ENCODE measurements around the gene CCNY. TPM values are rescaled to one million over a fixed set of nuclear protein-coding genes. Genes with fewer than 3 reads are reported as not detected.

CCNY gene
- total RNA-seq, 2 experiments from 2014 or later, result 37.0 to 55.8 TPM

GRCh38 chr10:35568483-35569015, 232.2 kb downstream of the CCNY start:
- POLR2A ChIA-PET, result no interaction called here

GRCh38 chr10:35569111-35569707, 232.9 kb downstream of the CCNY start:
- POLR2A ChIA-PET, result no interaction called here

More at GRCh38 chr10:35568483-35569015, 232.2 kb downstream of the CCNY start:
- no peaks in the 10 kb centered on the region for H4K20me1 ChIP-seq (ENCODE audit: insufficient read depth, low read length)
- DNase-seq (ENCODE audit: low spot score), result no peak
- no peaks in the 10 kb centered on the region for H3K79me2 ChIP-seq (ENCODE audit: insufficient read depth, low read depth, low read length)
- TF ChIP-seq CTCF (conservative IDR thresholded peaks at IDR 0.05; ENCODE audit: low read length), result no peak
- no peak for TF ChIP-seq EZH2phosphoT487 (IDR thresholded peaks at IDR 0.05; ENCODE audit: borderline replicate concordance, low read depth, low read length)
- CTCF ChIA-PET (ENCODE audit: unreplicated experiment), result no interaction called here
- H3K4me1 ChIP-seq (ENCODE audit: insufficient read depth, low read length, poor library complexity, severe bottlenecking), result peaks cover 18% of the 10 kb centered on the region
- peaks cover 7% of the 10 kb centered on the region; the same call in 1 of the 2 replicates for H3K36me3 ChIP-seq (ENCODE audit: insufficient read depth, low read length)
- BruUV-seq (replicated peaks), result no TSS peak
- no peak overlapping the region for H3K4me2 ChIP-seq (ENCODE audit: low read length)
- H3K9me2 ChIP-seq (ENCODE audit: insufficient read depth, low read length), result no peaks in the 10 kb centered on the region
- no peak overlapping the region for H2AFZ ChIP-seq (ENCODE audit: low read length)
- intact Hi-C loops (cut with micrococcal nuclease; ENCODE audit: unreplicated experiment), result loop anchor here (10.0 kb wide), 1 partner anchor 234 kb away; the partner anchor contains the start of gene CCNY
- no peak overlapping the region for H3K4me3 ChIP-seq (ENCODE audit: low read depth, low read length, poor library complexity, severe bottlenecking)
- H3K9me3 ChIP-seq (ENCODE audit: low read length), result no peaks in the 10 kb centered on the region
- H3K27ac ChIP-seq (ENCODE audit: low read depth, low read length, poor library complexity, severe bottlenecking), result no peak overlapping the region

More at GRCh38 chr10:35569111-35569707, 232.9 kb downstream of the CCNY start:
- Histone ChIP-seq H3K4me2 (ENCODE audit: low read length) (no peak overlapping the region), H3K27ac (ENCODE audit: low read depth, low read length, poor library complexity, severe bottlenecking) (no peak overlapping the region), H3K4me3 (ENCODE audit: low read depth, low read length, poor library complexity, severe bottlenecking) (no peak overlapping the region), H3K9me2 (ENCODE audit: insufficient read depth, low read length) (no peaks in the 10 kb centered on the region), H3K4me1 (ENCODE audit: insufficient read depth, low read length, poor library complexity, severe bottlenecking) (peaks cover 11% of the 10 kb centered on the region), H3K36me3 (ENCODE audit: insufficient read depth, low read length) (peaks cover 7% of the 10 kb centered on the region; the same call in 1 of the 2 replicates), H4K20me1 (ENCODE audit: insufficient read depth, low read length) (no peaks in the 10 kb centered on the region), H3K79me2 (ENCODE audit: insufficient read depth, low read depth, low read length) (no peaks in the 10 kb centered on the region), H2AFZ (ENCODE audit: low read length) (no peak overlapping the region), H3K9me3 (ENCODE audit: low read length) (no peaks in the 10 kb centered on the region)
- no TSS peak for BruUV-seq (replicated peaks)
- no peak for DNase-seq (ENCODE audit: low spot score)
- no peak for TF ChIP-seq CTCF (conservative IDR thresholded peaks at IDR 0.05; ENCODE audit: low read length)
- TF ChIP-seq EZH2phosphoT487 (IDR thresholded peaks at IDR 0.05; ENCODE audit: borderline replicate concordance, low read depth, low read length), result no peak
- CTCF ChIA-PET (ENCODE audit: unreplicated experiment), result no interaction called here
- intact Hi-C loops (cut with micrococcal nuclease; ENCODE audit: unreplicated experiment), result loop anchor here (10.0 kb wide), 1 partner anchor 234 kb away; the partner anchor contains the start of gene CCNY

Data from OCI-LY7 (cell line).